Sigmoid colon (tissue), 7 donors: Measurements from ENCODE around the gene PHC2. TPM values are rescaled to one million over a fixed set of nuclear protein-coding genes. Genes with fewer than 3 reads are reported as not detected.

Experiments used
- DNase-seq: peaks from one replicate; pipeline ENCODE4 v3.0.0-alpha.2; 2019
- H3K27ac ChIP-seq, 4 donors: fragments of 200-600 bp; sonication (generic); one replicate each; pipeline ENCODE4 v1.5.1; 2016 to 2019; ENCODE audit warnings: mild to moderate bottlenecking in 1 of 4
- H3K27me3 ChIP-seq, 3 donors: fragments of 200-600 bp; sonication (generic); one replicate each; pipeline ENCODE4 v1.5.1; 2019; ENCODE audit warnings: mild to moderate bottlenecking in 1 of 3
- H3K36me3 ChIP-seq, 4 donors: fragments of 200-600 bp; sonication (generic); one replicate each; pipeline ENCODE4 v1.5.1; 2016 to 2019
- H3K4me1 ChIP-seq, 4 donors: fragments of 200-600 bp; sonication (generic); one replicate each; pipeline ENCODE4 v1.5.1; 2017 to 2019
- H3K4me3 ChIP-seq, 4 donors: fragments of 200-600 bp; sonication (generic); one replicate each; pipeline ENCODE4 v1.5.1; 2017 to 2019; ENCODE audit warnings: mild to moderate bottlenecking in 2 of 4, moderate library complexity in 1 of 4
- H3K9me3 ChIP-seq, 4 donors: fragments of 200-600 bp in 3 of 4; sonication (generic) in 3 of 4; one replicate each; pipeline versions ENCODE4 v1.5.1 to v1.6.1; 2013 to 2019
- CTCF ChIP-seq, 4 experiments: fragments of 450-650 bp in 3 of 4; fragments of 200-600 bp in 1 of 4; IDR thresholded peaks; one replicate each; pipeline ENCODE4 v1.5.1; 2016 to 2019; ENCODE audit warnings: antibody characterized with exemption in 4 of 4, mild to moderate bottlenecking in 3 of 4, moderate library complexity in 2 of 4
- EP300 ChIP-seq, 4 donors: sonication (generic); formaldehyde crosslinking; IDR thresholded peaks; one replicate each; pipeline ENCODE4 v1.6.1; 2017; ENCODE audit warnings: antibody characterized with exemption in 4 of 4
- POLR2A ChIP-seq, 2 donors: fragments of 450-650 bp; IDR thresholded peaks; one replicate each; pipeline ENCODE4 v1.6.1; 2016; ENCODE audit warnings: antibody characterized with exemption in 2 of 2, mild to moderate bottlenecking in 2 of 2, moderate library complexity in 2 of 2
- POLR2AphosphoS5 ChIP-seq, 4 donors: sonication (generic); formaldehyde crosslinking; IDR thresholded peaks; one replicate each; pipeline ENCODE4 v1.6.1; 2017; ENCODE audit warnings: antibody characterized with exemption in 4 of 4
- WGBS, 2 donors: extraction: QIAGEN DNeasy Blood & Tissue Kit; methylation state at CpG; one replicate each; pipeline ENCODE4 v1.1.7; 2013; 5-methylcytosine and 5-hydroxymethylcytosine counted together
- intact Hi-C: fragments of 100-400 bp; cut with DNase I; formaldehyde crosslinking; loops from one replicate; pipeline ENCODE4 v1.15.1; 2023
- polyA plus RNA-seq, 3 donors: library from polyadenylated mRNA; stranded (reverse); fragments of 200-250 nt; gene quantifications; one replicate each; pipeline ENCODE4 v1.2.3, GENCODE V29; 2013
- total RNA-seq, 4 donors: library from RNA; depleted of rRNA; stranded (reverse); fragments of >200 nt; gene quantifications; one replicate each; pipeline ENCODE4 v1.1.0, GENCODE V29; 2016
- donor health status: healthy with polysubstance abuse.
- donor health status: Bipolar disorder and iron deficiency.
- donor health status: healthy.

Gene PHC2
- total and polyA plus RNA-seq, 7 donors: 56.2 to 199 (median 96.3) TPM

- peak; percentile 93 to 97 (median 95) for TF ChIP-seq CTCF (IDR thresholded peaks at IDR 0.05)
- no peak for TF ChIP-seq POLR2AphosphoS5 (IDR thresholded peaks at IDR 0.05)
- TF ChIP-seq EP300 (IDR thresholded peaks at IDR 0.05): no peak
- no peak overlapping the region for H3K4me3 ChIP-seq
- H3K9me3 ChIP-seq: no peaks in the 10 kb centered on the region
- no peaks in the 10 kb centered on the region for H3K27me3 ChIP-seq
- peak; percentile 94 for DNase-seq
- peaks cover 0 to 65% (median 57%) of the 10 kb centered on the region in 4 donors for H3K4me1 ChIP-seq
- peaks cover 0 to 29% (median 6%) of the 10 kb centered on the region in 4 donors for H3K36me3 ChIP-seq
- intact Hi-C loops: loop anchor here (1.0 to 5.0 kb wide), 4 partner anchors 72 to 235 kb away; no protein-coding TSS in a partner anchor
- WGBS, 2 donors: 31 to 38% methylated on average over 23 of the region's 23 CpGs
- H3K27ac ChIP-seq: peak overlapping the region; percentile 59 to 84 (median 75)
Observed at GRCh38 chr1:33367485-33368405, 63.1 kb downstream of the PHC2 start.

- H3K9me3 ChIP-seq: no peaks in the 10 kb centered on the region
- TF ChIP-seq POLR2AphosphoS5 (IDR thresholded peaks at IDR 0.05) (no peak), CTCF (IDR thresholded peaks at IDR 0.05) (no peak), POLR2A (IDR thresholded peaks at IDR 0.05) (no peak)
- WGBS, 2 donors: 84 to 85% methylated on average over 14 of the region's 14 CpGs
- peaks cover 0 to 20% (median 4%) of the 10 kb centered on the region in 4 donors for H3K36me3 ChIP-seq
- peak overlapping the region; percentile 59 to 84 (median 75) for H3K27ac ChIP-seq
- no peaks in the 10 kb centered on the region for H3K27me3 ChIP-seq
- H3K4me1 ChIP-seq: peaks cover 0 to 68% (median 59%) of the 10 kb centered on the region in 4 donors
- no peak for DNase-seq
- intact Hi-C loops: loop anchor here (1.0 to 5.0 kb wide), 4 partner anchors 72 to 235 kb away; no protein-coding TSS in a partner anchor
- H3K4me3 ChIP-seq: no peak overlapping the region
Observed at GRCh38 chr1:33366762-33367484, 64.0 kb downstream of the PHC2 start.

GRCh38 chr1:33365560-33365997 lies 65.3 kb downstream of the PHC2 start:
- peaks cover 0 to 71% (median 58%) of the 10 kb centered on the region in 4 donors for H3K4me1 ChIP-seq
- 73 to 81% methylated on average over 9 of the region's 9 CpGs for WGBS, 2 donors
- no peaks in the 10 kb centered on the region for H3K9me3 ChIP-seq
- no peak for DNase-seq
- intact Hi-C loops: loop anchor here (5.0 kb wide), 2 partner anchors 148 to 233 kb away; no protein-coding TSS in a partner anchor
- H3K27ac ChIP-seq: peak overlapping the region; percentile 64 to 84 (median 75)
- TF ChIP-seq POLR2A (IDR thresholded peaks at IDR 0.05) (no peak), CTCF (IDR thresholded peaks at IDR 0.05) (no peak), EP300 (IDR thresholded peaks at IDR 0.05) (peak in 1 of 4 donors; percentile 18), POLR2AphosphoS5 (IDR thresholded peaks at IDR 0.05) (peak in 2 of 4 donors; percentile 18 to 19)
- H3K27me3 ChIP-seq: no peaks in the 10 kb centered on the region
- H3K36me3 ChIP-seq: peaks cover 0 to 17% (median 0%) of the 10 kb centered on the region in 4 donors
- no peak overlapping the region for H3K4me3 ChIP-seq

GRCh38 chr1:33364565-33364918 lies 66.4 kb downstream of the PHC2 start:
- no peaks in the 10 kb centered on the region for H3K27me3 ChIP-seq
- no peak for TF ChIP-seq POLR2A (IDR thresholded peaks at IDR 0.05)
- TF ChIP-seq POLR2AphosphoS5 (IDR thresholded peaks at IDR 0.05): no peak
- no peak for TF ChIP-seq EP300 (IDR thresholded peaks at IDR 0.05)
- TF ChIP-seq CTCF (IDR thresholded peaks at IDR 0.05): no peak
- intact Hi-C loops: no loop called here
- peak overlapping the region; percentile 64 to 84 (median 75) for H3K27ac ChIP-seq
- no peak for DNase-seq
- 60 to 62% methylated on average over 2 of the region's 2 CpGs for WGBS, 2 donors
- no peak overlapping the region for H3K4me3 ChIP-seq
- peaks cover 0 to 64% (median 56%) of the 10 kb centered on the region in 4 donors for H3K4me1 ChIP-seq
- H3K36me3 ChIP-seq: peaks cover 0 to 14% (median 0%) of the 10 kb centered on the region in 4 donors
- no peaks in the 10 kb centered on the region for H3K9me3 ChIP-seq
